Ishikawa (cell line): Measurements from ENCODE around the gene MOCS1.

Source experiments
- CEBPB ChIP-seq: IDR thresholded peaks from 2 replicates; pipeline ENCODE4 v1.6.1; 2012
- CREB1 ChIP-seq: IDR thresholded peaks from 2 replicates; pipeline ENCODE4 v1.6.1; 2012; ENCODE audit warnings: low read depth
- EP300 ChIP-seq: IDR thresholded peaks from 2 replicates; pipeline ENCODE4 v1.6.1; 2012; ENCODE audit warnings: borderline replicate concordance
- NFIC ChIP-seq: IDR thresholded peaks from 2 replicates; pipeline ENCODE4 v1.6.1; 2012
- TAF1 ChIP-seq: IDR thresholded peaks from 2 replicates; pipeline ENCODE4 v1.6.1; 2012; ENCODE audit warnings: low read depth, mild to moderate bottlenecking
- ZBTB7A ChIP-seq: IDR thresholded peaks from 2 replicates; pipeline ENCODE4 v1.6.1; 2012; ENCODE audit warnings: low read depth
- TF ChIP-seq, protein P1 (sequence below): IDR thresholded peaks from 2 replicates; pipeline ENCODE4 v1.6.1; 2012; ENCODE audit warnings: low read depth, mild to moderate bottlenecking

DNA sequence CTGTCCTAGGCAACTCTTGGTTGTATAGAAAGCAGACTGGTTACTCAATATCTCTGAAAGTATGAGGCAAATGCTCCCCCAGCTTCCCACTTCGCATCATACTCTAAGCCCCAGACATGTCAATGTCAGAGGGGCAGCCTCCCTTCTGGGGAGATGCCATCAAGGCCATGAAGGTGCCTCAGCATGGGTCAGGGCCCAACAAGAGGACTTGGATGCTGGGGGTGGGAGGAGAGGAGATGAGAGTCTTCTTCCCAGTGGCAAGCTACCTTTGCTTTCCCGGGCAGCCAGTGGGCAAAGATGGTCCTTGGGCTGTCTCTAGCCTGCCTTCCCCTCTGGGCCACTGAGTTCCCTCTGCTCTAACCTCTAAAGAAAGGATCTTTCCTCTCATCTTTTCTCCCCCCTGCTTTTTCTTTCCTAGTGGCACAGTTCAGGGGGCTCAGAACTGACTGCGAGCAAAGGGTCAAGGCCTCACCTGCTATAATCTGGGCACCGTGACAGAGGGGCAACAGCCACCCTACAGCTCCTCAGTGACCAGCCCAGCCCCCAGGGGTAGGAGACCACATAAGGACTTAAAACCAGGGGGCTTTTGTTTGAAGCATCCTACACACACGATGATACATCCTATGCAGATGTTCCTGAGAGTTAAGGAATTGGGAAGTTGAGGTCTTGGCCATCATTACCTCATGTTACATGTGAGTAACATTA, 26.2 kb downstream of the MOCS1 start:
- TF ChIP-seq, protein P1, sequence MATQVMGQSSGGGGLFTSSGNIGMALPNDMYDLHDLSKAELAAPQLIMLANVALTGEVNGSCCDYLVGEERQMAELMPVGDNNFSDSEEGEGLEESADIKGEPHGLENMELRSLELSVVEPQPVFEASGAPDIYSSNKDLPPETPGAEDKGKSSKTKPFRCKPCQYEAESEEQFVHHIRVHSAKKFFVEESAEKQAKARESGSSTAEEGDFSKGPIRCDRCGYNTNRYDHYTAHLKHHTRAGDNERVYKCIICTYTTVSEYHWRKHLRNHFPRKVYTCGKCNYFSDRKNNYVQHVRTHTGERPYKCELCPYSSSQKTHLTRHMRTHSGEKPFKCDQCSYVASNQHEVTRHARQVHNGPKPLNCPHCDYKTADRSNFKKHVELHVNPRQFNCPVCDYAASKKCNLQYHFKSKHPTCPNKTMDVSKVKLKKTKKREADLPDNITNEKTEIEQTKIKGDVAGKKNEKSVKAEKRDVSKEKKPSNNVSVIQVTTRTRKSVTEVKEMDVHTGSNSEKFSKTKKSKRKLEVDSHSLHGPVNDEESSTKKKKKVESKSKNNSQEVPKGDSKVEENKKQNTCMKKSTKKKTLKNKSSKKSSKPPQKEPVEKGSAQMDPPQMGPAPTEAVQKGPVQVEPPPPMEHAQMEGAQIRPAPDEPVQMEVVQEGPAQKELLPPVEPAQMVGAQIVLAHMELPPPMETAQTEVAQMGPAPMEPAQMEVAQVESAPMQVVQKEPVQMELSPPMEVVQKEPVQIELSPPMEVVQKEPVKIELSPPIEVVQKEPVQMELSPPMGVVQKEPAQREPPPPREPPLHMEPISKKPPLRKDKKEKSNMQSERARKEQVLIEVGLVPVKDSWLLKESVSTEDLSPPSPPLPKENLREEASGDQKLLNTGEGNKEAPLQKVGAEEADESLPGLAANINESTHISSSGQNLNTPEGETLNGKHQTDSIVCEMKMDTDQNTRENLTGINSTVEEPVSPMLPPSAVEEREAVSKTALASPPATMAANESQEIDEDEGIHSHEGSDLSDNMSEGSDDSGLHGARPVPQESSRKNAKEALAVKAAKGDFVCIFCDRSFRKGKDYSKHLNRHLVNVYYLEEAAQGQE: no peak
- TF ChIP-seq ZBTB7A: no peak
- TF ChIP-seq TAF1: no peak
- no peak for TF ChIP-seq CEBPB
- no peak for TF ChIP-seq NFIC
- no peak for TF ChIP-seq CREB1
- no peak for TF ChIP-seq EP300
